ENCODE data around the gene PPIF.
A peak's percentile ranks its signal among the peaks of the same experiment; 100 is the strongest.
"Not testable (repeated sequence)": the region's sequence is repeated elsewhere in the genome, so short reads cannot be mapped to it uniquely, and the experiment has no call there.

PPIF gene

DNA sequence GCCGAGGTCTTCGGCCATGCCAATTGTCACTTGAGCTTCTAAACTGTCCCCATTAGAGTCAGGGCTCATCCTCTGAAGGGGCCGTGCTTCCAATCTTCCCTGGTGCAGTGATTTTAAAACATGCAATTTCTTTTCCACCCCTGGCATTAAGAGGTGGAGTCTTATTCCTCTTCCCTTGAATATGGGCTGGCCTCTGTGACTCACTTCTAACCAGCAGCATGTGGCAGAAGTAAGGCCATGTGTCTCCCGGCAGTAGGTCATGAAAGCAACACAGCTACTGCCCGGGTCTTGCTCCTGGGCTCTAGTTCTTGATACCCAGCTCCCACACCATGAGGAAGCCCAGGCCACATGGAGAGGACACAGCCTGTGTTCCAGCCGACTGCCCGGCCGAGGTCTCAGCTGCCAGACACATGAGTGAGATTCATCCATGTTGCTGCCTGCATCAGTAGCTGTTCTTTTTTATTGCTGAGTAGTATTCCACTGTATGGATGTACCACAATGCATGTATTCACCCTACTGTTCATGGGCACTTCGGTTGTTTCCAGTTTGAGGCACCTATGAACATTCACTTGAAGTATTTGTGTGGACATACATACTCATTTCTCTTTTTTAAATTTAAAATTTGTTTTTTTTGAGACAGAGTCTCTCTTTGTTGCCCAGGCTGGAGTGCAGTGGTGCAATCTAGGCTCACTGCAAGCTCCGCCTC, 14.5 kb upstream of the PPIF start:
- DNase-seq = not testable (repeated sequence)

- no peak for DNase-seq
Measured at GRCh38 chr10:79333513-79333912, 13.8 kb upstream of the PPIF start.

- no peak for DNase-seq
Measured at GRCh38 chr10:79334573-79334972, 12.7 kb upstream of the PPIF start.

DNA sequence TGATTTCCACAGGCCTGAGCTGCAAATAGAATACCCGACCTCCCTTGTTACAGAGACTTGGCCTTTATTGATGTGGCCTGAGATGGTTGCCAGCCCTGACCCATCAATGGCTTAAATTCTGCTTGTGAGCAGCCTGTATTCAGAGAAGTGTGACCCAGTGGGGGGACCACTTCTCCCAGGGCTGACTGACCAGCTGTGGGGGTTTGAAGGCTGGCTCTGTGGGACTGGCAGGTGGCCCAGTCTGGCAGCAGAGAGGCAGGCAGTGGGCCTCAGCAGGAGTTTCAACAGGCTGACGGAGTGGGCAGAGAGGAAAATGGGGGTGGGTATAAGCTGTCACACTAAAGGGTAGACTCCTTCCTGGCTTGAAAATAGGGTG, 12.2 kb upstream of the PPIF start:
- no peak for DNase-seq

DNA sequence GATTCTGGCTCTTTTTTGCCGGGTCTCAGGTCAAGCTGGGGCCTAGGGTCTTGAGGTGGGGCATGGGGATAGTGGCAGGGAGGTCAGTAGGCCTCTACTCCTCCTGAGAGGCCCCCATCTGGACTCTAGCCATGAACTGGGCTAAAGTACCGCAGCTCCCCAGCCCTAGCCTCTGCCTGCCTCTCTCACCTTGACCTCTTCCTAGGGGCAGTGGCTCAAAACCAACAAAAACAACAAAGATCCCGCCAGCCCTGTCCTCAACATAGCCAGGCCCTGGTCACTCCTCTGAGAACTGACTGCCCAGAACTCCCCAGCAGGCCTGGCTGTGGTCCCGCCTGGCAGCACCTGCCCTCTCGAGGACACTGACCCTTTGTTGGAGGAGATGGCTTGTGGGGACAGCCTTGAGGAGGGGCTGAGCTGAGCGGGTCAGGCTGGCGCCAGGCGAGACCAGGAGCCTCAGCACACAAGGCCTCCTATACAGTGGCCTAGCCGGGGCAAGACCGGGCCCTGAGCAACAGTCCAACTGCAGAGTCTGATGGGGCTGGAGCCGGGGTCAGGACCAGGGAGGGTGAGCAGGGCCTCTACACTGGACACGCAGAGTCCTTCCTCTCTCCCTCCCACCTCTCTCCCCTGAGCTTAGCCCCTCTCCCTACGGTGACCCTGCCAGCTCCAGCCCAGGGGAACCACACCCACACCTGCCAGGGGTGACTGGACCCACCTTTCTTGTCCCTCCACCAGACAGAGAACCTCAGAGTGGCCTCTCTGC, 11.6 kb upstream of the PPIF start:
- DNase-seq = no peak

- no peak for DNase-seq
Measured at GRCh38 chr10:79336276-79336675, 11.0 kb upstream of the PPIF start.

DNA sequence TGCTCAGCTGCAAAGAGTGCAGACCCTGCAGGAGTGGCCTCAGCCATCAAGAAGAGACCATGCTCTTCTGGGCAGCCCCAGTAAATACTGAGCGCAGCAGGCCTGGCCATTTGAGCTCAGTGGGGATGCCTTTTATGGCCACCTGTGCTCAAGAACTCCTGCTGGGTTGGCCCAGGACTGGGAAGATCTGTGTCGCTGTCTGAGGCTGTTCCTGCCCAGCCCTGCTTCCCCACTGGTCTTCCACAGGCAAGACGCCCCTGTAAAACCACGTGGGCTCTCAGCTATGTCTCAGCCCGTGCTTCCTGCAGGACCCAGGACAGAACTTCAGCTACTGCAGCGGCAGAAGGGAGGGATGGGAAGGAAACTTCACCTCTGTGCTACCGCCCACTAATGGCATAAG, 10.5 kb upstream of the PPIF start:
- DNase-seq = no peak

- not testable (repeated sequence) for DNase-seq
Measured at GRCh38 chr10:79337783-79338469, 9.3 kb upstream of the PPIF start.

DNA sequence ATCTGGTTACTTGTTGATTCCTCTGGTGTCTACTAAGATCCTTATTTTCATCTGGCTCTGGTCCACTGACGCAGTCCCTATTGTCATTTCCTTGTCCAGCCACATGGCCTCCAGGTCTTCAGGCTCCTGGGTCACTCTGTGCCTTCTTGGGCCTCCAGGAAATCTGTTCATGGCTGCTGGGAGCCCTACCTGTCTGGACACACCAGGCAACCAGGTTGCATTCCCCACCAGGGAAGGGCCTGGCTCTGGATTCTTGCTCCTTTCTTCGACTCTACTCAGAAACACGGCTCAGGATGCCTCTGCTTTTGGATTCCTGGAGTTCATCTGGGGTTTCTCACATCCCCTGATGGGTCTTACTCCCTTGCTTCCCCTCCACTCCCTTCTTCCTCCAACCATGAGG, 8.0 kb upstream of the PPIF start:
- DNase-seq = no peak

DNA sequence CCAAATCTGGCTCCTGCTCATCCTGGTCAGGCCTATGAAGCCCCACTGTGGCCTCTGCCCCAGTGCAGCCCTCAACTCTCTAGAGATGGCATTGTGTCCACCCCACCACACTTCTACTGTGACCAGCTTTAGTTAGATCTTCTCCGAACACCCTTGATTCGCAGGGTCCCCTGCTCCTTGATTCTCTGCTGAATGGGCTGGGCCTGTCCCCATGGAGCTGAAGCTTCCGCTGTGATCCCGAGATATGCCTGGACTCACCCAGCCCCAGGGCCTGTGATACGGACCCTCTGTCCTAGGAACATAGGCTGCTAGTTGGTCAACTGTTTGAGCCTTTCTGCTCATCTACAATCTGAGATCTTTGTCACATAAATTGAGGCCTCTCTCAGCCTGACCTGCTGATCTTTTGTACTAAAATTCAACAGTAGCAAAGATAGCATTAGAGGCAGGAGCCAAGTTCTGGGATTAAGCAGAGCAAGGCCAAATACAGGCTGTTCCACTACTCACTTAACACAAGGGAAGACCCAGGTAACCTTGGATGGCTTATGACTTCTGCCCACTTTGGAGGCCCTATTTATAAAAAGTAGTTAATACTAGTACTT, 6.5 kb upstream of the PPIF start:
- no peak for DNase-seq

DNA sequence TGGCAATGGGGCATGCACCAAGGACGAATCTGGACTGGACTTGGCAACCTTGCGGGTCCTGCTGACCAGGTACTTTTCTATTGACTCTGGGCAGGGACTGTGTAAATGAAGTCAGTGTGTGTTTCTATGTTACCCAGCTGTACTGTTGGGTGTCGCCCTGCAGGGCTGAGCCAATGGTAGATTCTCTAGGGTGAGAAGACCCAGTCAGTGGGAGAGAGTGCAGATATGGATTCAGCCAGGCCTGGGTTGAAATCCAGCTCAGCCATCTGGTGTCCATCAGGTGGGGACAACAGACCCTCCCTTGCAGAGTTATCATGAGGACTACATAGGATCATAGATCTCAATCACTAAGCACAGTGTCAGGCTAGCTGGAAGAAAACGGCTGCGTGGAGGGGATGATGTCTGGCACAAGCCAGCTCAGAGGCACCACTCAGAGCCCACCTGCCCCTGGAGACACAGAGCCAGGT, 4.9 kb upstream of the PPIF start:
- no peak for DNase-seq

DNA sequence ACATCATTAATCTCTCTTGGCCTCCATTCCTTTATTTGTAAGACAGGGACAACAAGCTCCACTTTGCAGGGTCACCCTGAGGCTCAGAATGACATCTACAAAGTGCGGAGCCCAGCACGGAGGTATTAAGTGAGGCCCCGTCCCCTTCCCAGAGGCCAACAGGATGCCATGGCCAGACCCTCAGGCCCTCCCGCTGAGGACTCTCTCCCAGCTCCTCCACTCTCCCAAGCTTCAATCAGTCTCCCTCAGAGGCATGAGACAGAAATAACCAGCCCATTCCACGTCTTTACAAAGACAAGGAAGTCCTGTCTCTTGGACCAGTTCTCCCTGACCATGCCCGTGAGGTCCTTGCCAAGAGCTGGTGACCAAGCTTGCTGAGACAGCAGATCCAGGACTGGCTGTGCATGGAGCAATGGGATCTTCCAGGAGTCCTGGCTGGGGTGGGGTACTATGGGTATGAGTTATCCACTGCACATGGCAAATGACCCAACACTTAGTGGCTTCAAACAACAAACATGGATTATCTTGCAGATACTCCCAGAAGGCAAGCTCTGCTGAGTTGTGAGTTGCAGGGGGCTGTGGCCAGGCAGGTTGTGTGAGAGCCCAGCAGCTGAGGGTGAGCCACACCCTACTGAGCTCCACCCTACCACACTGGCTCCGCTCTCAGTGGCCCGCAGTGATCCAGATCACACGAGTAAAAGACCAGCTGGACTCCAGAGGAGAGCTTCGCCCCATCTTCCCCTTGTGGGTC, 4.3 kb upstream of the PPIF start:
- DNase-seq = no peak

DNA sequence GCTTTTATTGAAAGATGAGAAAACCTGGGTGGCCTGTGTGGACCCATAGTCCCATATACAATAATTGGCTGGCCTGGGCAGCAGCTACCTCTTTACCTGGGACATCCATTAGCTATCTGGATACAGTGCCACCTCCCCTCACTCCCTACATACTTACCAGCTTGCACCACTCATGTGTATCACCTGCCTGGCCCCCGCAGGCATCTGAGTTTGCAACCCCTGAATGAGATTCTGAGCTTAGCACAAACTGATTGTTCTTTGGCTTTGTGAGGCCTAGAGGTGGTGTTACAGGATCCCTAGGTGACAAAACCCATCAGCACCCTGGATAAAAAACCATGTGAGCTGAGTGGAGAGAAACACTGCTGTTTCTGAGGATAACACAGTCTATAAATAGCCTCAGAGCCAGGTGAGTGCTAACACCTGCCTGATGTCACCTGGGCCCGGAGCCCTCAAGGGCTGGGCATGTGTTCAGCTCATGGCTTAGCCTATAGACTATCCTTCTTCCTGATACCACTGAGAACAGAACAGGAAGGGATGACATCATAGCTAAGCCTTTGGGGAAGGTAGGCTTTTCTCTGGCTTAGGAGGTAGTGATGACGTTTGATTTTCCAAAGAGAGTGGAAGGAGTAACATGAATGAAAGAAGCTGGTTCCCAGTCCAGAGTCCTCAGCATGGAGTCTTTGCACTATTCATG, 2.6 kb upstream of the PPIF start:
- no peak for DNase-seq

DNA sequence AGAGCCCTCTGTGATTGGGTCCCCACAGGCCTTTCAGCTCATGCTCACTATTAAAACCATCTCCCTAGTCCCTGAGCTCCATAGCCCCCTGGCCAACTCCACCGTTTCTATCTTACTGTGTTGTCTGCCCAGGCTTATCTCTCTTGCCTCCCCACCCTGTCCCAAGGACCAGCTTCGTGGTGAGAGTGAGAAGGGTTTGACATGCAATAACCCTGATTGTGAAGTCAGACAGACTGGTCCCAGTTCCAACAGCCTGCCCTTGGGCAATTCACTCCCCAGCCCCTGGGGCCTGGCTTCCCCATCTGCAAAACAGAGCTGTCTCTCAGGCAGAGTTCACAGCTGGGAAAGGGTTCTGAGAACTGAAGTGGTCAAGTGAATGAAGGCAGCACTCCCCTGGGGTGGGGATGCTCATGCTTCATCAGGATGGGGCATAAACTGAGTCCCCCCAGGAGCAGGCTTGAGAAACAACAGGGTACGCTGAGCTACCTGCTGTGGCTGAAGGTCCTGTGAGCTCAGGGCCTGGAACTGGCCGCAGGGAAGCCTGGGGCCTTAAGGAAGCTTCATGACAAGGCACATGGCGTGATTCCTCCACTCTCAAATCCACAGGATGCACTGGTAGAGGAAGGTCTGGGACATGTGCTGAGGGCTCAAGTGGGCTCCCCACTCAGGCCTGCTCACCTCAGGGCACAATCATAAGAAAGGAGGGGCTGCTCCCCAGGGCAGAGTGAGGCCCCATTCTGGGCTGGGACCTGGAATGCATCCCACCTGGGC, 1.8 kb upstream of the PPIF start:
- no peak for DNase-seq

GRCh38 chr10:79346012-79346340, 1.3 kb upstream of the PPIF start:
- DNase-seq = no peak

- peak; percentile 37 for DNase-seq
Measured at GRCh38 chr10:79346388-79347225, 662 bp upstream of the PPIF start.

GRCh38 chr10:79347894-79348639, 798 bp downstream of the PPIF start:
- DNase-seq = no peak

- DNase-seq = no peak
Measured at GRCh38 chr10:79348640-79348988, 1.3 kb downstream of the PPIF start.

- no peak for DNase-seq
Measured at GRCh38 chr10:79349072-79349491, 1.8 kb downstream of the PPIF start.
